GM21717 (cell line): ENCODE results near the gene THOC2.
"Not testable (repeated sequence)": the region's sequence is repeated elsewhere in the genome, so short reads cannot be mapped to it uniquely, and the experiment has no call there.

Experiments used
- ATAC-seq: cut with Tn5 transposase; IDR thresholded peaks from one replicate; pipeline ENCODE4 v1.9.1; 2021; ENCODE audit warnings: mild to moderate bottlenecking, moderate library complexity; ENCODE audit not compliant: unreplicated experiment

Gene THOC2

GRCh38 chrX:123675154-123675553 is 57.7 kb downstream of the THOC2 start:
- no peak for ATAC-seq

DNA sequence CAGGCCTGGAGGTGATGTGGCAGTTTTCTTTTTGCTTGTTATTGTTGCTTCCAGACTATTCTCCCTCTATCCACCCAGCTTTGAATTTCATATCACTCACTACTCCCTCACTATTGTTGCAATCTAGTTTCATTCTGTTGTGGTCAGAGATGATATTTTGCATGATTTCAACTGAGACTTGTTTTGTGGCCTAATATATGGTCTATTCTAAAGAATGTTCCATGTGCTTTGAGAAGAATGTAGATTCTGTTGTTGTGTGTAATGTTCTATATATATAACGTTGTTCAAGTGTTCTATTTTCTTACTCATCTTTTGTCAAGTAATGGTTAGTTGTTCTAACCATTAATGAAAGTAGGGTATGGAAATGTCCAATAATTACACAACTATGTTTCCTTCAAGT is 59.0 kb downstream of the THOC2 start:
- ATAC-seq: no peak

DNA sequence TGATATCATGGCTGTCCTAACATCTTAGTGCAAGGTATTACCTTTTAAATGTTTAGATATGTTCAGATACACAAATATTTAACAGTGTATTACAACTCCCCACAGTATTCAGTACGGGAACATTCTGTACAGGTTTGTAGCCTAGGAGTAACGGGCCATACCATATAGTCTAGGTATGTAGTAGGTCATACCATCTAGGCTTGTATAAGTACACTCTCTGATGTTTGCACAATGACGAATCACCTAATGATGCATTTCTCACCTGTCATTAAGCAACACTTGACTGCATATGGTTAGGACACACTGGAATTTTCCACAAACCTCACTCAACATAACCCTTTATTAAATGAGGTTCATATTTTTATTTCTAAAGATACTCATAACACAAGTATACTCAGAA is 67.7 kb downstream of the THOC2 start:
- ATAC-seq: no peak

- not testable (repeated sequence) for ATAC-seq
These were observed 68.2 kb downstream of the THOC2 start for GRCh38 chrX:123664467-123665167.

DNA sequence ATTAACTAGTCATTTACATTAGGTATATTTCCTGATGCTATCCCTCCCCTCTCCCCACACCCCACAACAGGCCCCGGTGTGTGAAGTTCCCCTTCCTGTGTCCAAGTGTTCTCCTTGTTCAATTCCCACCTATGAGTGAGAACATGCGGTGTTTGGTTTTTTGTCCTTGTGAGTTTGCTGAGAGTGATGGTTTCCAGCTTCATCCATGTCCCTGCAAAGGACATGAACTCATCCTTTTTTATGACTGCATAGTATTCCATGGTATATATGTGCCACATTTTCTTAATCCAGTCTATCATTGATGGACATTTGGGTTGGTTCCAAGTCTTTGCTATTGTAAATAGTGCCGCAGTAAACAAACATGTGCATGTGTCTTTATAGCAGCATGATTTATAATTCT is 69.1 kb downstream of the THOC2 start:
- not testable (repeated sequence) for ATAC-seq

DNA sequence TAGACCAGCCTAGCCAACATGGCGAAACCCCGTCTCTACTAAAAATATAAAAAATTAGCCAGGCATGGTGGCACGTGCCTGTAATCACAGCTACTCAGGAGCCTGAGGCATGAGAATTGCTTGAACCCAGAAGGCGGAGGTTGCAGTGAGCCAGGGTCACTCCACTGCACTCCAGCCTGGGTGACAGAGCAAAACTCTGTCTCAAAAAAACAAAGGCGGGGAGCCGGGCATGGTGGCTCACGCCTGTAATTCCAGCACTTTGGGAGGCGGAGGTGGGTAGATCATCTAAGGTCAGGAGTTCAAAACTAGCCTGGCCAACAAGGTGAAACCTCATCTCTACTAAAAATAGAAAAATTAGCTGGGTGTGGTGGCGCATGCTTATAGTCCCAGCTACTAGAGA is 76.3 kb downstream of the THOC2 start:
- not testable (repeated sequence) for ATAC-seq

DNA sequence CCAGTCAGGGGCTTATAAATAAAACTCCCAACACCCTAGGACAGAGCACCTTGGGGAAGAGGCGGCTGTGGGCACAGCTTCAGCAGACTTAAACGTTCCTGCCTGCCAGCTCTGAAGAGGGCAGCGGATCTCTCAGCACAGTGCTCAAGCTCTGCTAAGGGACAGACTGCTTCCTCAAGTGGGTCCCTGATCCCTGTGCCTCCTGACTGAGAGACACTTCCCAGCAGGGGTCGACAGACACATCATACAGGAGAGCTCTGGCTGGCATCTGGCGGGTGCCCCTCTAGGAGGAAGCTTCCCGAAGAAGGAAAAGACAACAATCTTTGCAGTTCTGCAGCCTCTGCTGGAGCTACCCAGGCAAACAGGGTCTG is 84.1 kb downstream of the THOC2 start:
- not testable (repeated sequence) for ATAC-seq

DNA sequence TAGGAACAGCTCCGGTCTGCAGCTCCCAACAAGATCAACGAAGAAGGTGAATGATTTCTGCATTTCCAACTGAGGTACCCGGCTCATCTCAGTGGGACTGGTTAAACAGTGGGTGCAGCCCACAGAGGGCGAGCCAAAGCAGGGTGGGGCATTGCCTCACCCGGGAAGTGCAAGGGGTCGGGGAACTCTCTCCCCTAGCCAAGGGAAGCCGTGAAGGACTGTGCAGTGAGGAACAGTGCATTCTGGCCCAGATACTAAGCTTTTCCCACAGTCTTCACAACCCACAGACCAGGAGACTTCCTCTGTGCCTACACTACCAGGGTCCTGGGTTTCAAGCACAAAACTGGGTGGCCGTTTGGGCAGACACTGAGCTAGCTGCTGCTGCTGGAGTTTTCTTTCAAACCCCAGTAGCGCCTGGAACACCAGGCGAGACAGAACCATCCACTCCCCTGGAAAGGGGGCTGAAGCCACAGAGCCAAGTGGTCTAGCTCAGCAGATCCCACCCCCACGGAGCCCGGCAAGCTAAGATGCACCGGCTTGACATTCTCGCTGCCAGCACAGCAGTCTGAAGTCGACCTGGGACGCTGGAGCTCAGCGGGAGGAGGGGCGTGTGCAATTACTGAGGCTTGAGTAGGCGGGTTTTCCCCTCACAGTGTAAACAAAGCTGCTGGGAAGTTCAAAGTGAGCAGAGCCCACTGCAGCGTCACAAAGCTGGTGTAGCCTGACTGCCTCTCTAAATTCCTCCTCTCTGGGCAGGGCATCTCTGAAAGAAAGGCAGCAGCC is 84.6 kb downstream of the THOC2 start:
- ATAC-seq: no peak

- ATAC-seq: no peak
These were observed 85.6 kb downstream of the THOC2 start for GRCh38 chrX:123647244-123647643.

GRCh38 chrX:123629502-123629901 is 103.3 kb downstream of the THOC2 start:
- no peak for ATAC-seq

- ATAC-seq: no peak
These were observed 105.9 kb downstream of the THOC2 start for GRCh38 chrX:123626962-123627361.

- no peak for ATAC-seq
These were observed 106.9 kb downstream of the THOC2 start for GRCh38 chrX:123625952-123626351.

- ATAC-seq: no peak
These were observed 107.4 kb downstream of the THOC2 start for GRCh38 chrX:123625477-123625876.

- ATAC-seq: no peak
These were observed 115.8 kb downstream of the THOC2 start for GRCh38 chrX:123617007-123617406.

DNA sequence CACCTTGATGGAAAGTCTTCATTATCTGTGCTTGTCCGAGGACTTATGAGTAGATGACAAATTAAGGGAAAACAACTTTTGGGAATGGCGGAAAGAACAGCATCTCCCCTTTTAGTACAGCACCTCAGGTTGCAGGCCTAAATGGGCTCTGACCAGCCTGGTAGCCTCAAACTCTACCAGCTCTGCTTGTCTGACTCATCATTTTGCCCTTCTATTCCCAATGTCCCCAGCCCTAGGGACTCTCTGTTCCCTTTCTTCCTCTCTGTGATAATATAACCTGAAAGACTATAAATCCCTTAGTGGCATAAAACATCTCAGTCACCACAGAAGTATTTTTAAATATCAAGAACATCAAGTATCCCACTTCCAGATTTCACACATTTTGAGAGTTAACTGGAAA is 121.9 kb downstream of the THOC2 start:
- no peak for ATAC-seq

GRCh38 chrX:123607806-123608205 is 125.0 kb downstream of the THOC2 start:
- ATAC-seq: no peak

DNA sequence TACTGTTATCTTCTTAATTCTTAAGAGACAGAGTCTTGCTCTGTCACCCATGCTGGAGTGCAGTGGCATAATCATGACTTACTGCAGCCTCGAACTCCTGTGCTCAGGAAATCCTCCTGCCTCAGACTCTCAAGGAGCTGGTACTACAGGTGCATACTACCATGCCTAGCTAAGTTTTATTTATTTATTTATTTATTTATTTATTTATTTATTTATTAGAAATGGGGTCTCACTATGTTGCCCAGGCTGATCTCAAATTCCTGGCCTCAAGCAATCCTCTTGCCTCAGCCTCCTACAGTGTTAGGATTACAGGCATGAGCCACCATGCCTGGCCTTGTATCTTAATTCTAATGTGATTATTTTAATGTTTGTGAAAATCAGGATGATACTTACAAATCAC is 125.6 kb downstream of the THOC2 start:
- no peak for ATAC-seq

GRCh38 chrX:123603491-123603890 is 129.4 kb downstream of the THOC2 start:
- ATAC-seq: no peak

- no peak for ATAC-seq
These were observed 131.4 kb downstream of the THOC2 start for GRCh38 chrX:123601437-123601836.

DNA sequence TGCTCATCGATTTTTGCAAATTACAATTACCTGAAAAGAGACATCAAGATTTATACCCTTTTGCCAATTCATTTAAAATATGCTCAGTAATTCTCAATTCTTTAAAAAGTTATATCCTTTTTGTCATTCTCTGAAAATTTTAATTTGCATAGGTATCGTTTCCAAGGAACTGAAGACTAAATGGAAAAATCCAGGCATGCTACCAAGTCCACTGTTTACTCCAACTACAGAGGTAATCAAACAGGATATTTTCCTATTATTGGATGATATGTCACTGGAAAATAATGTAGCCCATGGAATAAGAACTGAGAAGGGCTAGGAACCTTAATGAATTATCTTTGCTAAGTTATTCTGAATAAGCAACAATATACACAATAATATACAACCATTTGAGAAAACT is 132.7 kb downstream of the THOC2 start:
- ATAC-seq: no peak

DNA sequence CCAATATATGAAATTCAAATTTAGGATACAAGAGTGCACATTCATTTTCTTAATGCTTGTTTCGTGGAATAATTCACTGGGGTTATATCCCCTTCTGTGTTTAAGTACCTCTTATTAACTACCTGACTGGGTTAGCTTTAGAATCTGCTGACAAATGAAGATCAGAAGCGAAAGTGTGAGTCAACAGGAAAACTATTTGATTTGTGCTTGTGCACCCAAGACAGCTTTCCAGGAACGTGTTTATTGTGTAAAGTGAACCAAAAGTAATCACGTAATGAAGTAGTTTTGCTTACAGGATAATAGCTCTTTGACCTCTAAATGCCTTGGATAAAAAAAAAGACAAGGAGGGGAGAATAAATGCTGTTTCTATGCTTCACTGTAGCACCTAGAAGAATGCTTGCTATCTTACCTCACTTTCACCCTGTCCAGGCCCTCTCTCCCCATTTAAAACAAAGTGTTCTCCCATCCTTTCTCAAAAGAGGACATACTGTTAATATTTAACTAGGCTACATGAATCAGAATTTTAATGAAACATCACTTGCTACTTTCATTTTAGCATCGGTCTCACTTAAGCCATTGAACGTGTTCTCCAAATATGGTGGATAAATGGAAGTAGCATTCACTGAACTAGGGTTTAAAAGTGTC is 141.9 kb downstream of the THOC2 start:
- ATAC-seq: peak; percentile 72

- no peak for ATAC-seq
These were observed 144.1 kb downstream of the THOC2 start for GRCh38 chrX:123588723-123589122.
